ENCODE measurements around the gene SYNJ2. TPM values are rescaled to one million over a fixed set of nuclear protein-coding genes. Genes with fewer than 3 reads are reported as not detected.

The SYNJ2 gene
- total RNA-seq, 1 experiment from 2014 or later: 10.3 TPM

- Mint-ChIP-seq H3K9me3 (ENCODE audit: unreplicated experiment) (no peaks in the 10 kb centered on the region), H3K27ac (ENCODE audit: low read depth, unreplicated experiment) (peak overlapping the region; percentile 40), H3K27me3 (ENCODE audit: insufficient read depth, unreplicated experiment) (no peaks in the 10 kb centered on the region), H3K4me3 (ENCODE audit: unreplicated experiment) (no peak overlapping the region), H3K36me3 (ENCODE audit: insufficient read depth, unreplicated experiment) (no peaks in the 10 kb centered on the region), H3K4me1 (ENCODE audit: insufficient read depth, unreplicated experiment) (peaks cover 18% of the 10 kb centered on the region)
- no peak for TF ChIP-seq CTCF (IDR thresholded peaks at IDR 0.05; ENCODE audit: unreplicated experiment)
- ChIA-PET CTCF (interaction anchor here (0.6 kb wide), 1 partner anchor 419 kb away, joined by 5 read pairs; no protein-coding TSS in a partner anchor), POLR2A (interaction anchor here (1.2 kb wide), 1 partner anchor 10 kb away, joined by 3 read pairs; no protein-coding TSS in a partner anchor)
- intact Hi-C loops (cut with micrococcal nuclease): no loop called here
- DNase-seq (ENCODE audit: unreplicated experiment): no peak
- no TSS peak for BruUV-seq (replicated peaks)
Observed at GRCh38 chr6:158031381-158032353, 50.0 kb downstream of the SYNJ2 start.

GRCh38 chr6:158032354-158032733 is 50.7 kb downstream of the SYNJ2 start:
- Mint-ChIP-seq H3K4me1 (ENCODE audit: insufficient read depth, unreplicated experiment) (peaks cover 18% of the 10 kb centered on the region), H3K27me3 (ENCODE audit: insufficient read depth, unreplicated experiment) (no peaks in the 10 kb centered on the region), H3K36me3 (ENCODE audit: insufficient read depth, unreplicated experiment) (no peaks in the 10 kb centered on the region), H3K4me3 (ENCODE audit: unreplicated experiment) (no peak overlapping the region), H3K9me3 (ENCODE audit: unreplicated experiment) (no peaks in the 10 kb centered on the region), H3K27ac (ENCODE audit: low read depth, unreplicated experiment) (no peak overlapping the region)
- no peak for DNase-seq (ENCODE audit: unreplicated experiment)
- ChIA-PET POLR2A (no interaction called here), CTCF (interaction anchor here (0.6 to 1.6 kb wide), 2 partner anchors 21 to 419 kb away, joined by 4 to 5 read pairs; no protein-coding TSS in a partner anchor)
- intact Hi-C loops (cut with micrococcal nuclease): no loop called here
- BruUV-seq (replicated peaks): no TSS peak
- TF ChIP-seq CTCF (IDR thresholded peaks at IDR 0.05; ENCODE audit: unreplicated experiment): no peak

- H3K9me3 Mint-ChIP-seq (ENCODE audit: unreplicated experiment): no peaks in the 10 kb centered on the region
- no peaks in the 10 kb centered on the region for H3K36me3 Mint-ChIP-seq (ENCODE audit: insufficient read depth, unreplicated experiment)
- BruUV-seq (replicated peaks): no TSS peak
- intact Hi-C loops (cut with micrococcal nuclease): no loop called here
- CTCF ChIA-PET: interaction anchor here (1.6 kb wide), 1 partner anchor 22 kb away, joined by 4 read pairs; no protein-coding TSS in a partner anchor
- DNase-seq (ENCODE audit: unreplicated experiment): no peak
- TF ChIP-seq CTCF (IDR thresholded peaks at IDR 0.05; ENCODE audit: unreplicated experiment): no peak
- POLR2A ChIA-PET: no interaction called here
- no peak overlapping the region for H3K27ac Mint-ChIP-seq (ENCODE audit: low read depth, unreplicated experiment)
- peaks cover 12% of the 10 kb centered on the region for H3K4me1 Mint-ChIP-seq (ENCODE audit: insufficient read depth, unreplicated experiment)
- no peaks in the 10 kb centered on the region for H3K27me3 Mint-ChIP-seq (ENCODE audit: insufficient read depth, unreplicated experiment)
- no peak overlapping the region for H3K4me3 Mint-ChIP-seq (ENCODE audit: unreplicated experiment)
Observed at GRCh38 chr6:158033077-158033750, 51.6 kb downstream of the SYNJ2 start.

Data from MCF 10A (cell line).